Endothelial cell of hepatic sinusoid (primary cell): Measurements from ENCODE around the gene RIT2.

Experiments used
- in situ Hi-C: cut with HindIII; loops from 2 replicates; pipeline ENCODE4 v1.10.0; 2017; ENCODE audit warnings: low sequenced_read_pairs

Gene RIT2

DNA sequence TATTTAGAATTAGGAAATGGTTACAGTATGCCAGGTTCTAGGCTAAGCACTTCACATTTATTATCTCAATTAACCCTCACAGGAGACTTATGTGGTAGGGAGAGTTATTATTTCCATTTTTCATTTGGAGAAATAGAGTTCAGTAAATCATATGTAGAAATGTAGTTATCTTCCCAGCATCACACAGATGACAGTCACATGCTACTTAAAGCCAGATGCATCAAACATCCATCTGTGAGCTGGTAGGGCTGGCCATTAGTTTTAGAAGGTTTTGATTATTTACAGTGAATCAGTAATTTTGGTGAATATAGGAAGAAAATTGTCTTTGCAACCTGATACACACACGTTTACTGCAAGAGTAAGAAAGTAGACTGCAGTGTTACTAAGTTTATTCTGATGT lies 97.9 kb downstream of the RIT2 start:
- in situ Hi-C loops = no loop called here

DNA sequence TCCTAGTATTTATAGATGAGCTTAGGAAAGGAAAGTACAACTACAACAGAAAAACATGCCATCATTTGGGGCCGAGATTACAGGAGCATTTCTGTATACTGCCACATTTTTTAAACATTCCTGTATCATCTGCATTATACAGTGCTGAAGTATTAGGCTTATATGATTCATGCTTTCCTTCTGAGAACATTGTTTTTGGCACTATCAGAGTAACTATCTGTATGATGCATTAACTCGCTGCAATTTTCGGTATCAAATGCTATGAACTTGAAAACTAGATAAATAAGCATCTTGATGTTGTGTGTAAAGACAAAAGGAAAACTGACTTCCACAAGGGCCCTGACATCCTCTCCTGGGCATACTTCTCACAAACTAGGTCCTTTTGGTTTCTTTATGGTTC lies 102.0 kb downstream of the RIT2 start:
- in situ Hi-C loops = no loop called here

- in situ Hi-C loops = no loop called here
Measured at GRCh38 chr18:43012951-43013350, 102.5 kb downstream of the RIT2 start.

- in situ Hi-C loops = no loop called here
Measured at GRCh38 chr18:43010611-43011010, 104.9 kb downstream of the RIT2 start.

DNA sequence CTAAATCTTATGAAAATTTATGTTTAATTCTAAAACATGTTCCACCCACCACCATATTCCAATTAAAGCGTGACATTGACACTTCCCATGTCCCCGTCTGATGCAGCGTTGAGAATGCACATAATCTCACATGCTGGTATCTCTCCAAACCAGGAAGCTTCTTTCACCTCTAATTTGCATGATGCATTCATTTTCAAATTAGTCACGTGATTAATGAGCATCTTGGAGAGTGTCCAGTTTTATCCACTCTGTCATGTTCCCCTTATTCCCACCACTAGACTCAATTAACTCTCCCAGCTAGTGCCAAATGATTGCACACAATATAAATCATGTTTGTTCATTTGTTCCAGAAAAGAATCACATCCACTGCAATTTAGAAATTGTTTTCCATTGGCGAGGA lies 105.8 kb downstream of the RIT2 start:
- in situ Hi-C loops = no loop called here

GRCh38 chr18:43007365-43007764 lies 108.1 kb downstream of the RIT2 start:
- in situ Hi-C loops = no loop called here

- in situ Hi-C loops = no loop called here
Measured at GRCh38 chr18:43004421-43004820, 111.1 kb downstream of the RIT2 start.

DNA sequence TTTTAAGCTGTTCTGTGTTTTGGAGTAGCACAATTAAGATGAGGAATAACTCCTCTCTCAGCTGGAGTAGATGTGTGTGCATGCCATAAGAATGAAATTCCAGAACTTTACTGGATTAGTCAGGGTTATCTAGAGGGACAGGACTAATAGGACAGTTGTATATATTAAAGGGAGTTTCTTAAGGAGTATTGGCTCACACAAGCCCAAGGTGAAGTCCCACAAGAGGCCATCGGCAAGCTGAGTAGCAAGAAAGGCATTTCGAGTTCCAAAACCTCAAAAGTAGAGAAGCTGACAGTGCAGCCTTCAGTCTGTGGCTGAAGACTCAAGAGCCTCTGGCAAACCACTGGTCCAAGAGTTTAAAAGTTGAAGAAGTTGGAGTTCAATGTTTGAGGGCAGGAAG lies 113.7 kb downstream of the RIT2 start:
- in situ Hi-C loops = no loop called here

- in situ Hi-C loops = no loop called here
Measured at GRCh38 chr18:42996824-42997223, 118.7 kb downstream of the RIT2 start.

DNA sequence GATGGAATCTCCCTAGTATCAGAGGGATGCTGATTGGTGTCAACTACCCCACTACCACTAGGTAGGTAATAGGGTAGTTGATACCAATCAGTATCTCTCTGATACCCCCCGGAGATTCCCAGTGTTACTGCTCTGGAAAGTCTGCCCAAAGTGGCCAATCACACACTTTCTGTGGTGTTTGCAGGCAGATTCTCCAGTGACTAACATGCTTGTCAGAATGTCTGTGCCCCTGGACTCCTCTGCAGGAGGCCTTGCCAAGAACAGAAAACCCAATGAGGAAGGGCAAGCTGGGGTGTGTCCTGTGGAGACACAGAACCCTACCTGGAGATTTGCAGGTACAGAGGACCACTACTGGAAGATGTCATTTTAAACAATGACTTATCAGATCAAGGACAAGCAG lies 135.1 kb downstream of the RIT2 start:
- in situ Hi-C loops = no loop called here

GRCh38 chr18:42977982-42978637 lies 137.4 kb downstream of the RIT2 start:
- in situ Hi-C loops = no loop called here

- in situ Hi-C loops = no loop called here
Measured at GRCh38 chr18:42976869-42977590, 138.5 kb downstream of the RIT2 start.

DNA sequence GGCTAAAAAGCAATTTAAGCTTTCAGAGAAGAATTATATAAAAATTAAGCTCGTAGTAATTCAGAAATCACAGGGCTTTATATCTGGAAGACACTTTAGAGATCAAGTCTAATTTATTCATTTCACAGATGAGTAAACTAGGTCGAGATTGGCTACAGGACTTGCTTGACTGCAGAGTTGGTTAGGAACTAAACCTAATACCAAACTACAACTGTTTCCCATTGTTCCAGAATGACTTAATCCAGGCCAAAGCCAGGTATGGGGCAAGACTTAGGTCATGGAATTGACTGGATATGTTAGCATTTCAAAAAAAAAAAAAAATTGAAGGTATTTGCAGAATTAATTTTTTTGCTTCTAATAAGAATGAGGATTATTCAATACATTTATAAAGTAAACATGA lies 146.1 kb downstream of the RIT2 start:
- in situ Hi-C loops = no loop called here

- in situ Hi-C loops = no loop called here
Measured at GRCh38 chr18:42961298-42961697, 154.2 kb downstream of the RIT2 start.

GRCh38 chr18:42959528-42959927 lies 156.0 kb downstream of the RIT2 start:
- in situ Hi-C loops = no loop called here

DNA sequence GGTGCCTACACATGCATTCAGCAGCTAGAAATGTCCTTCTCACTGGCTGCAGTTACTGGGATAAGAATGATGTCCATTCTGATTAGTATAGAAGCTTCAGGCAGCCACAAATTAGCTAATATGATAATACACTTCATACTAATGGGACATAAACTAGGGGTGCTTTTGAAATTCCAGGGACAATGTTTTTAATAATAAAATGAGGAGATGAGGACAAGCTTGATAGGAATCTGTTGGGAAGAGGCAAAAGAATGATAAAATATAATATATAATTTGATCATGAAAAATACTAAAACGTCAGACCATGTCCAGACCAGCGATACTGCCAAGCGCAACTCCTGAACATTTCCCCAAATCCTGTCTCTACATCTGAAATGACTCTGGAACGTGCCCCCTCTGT lies 157.1 kb downstream of the RIT2 start:
- in situ Hi-C loops = no loop called here

GRCh38 chr18:42956287-42956686 lies 159.2 kb downstream of the RIT2 start:
- in situ Hi-C loops = no loop called here

DNA sequence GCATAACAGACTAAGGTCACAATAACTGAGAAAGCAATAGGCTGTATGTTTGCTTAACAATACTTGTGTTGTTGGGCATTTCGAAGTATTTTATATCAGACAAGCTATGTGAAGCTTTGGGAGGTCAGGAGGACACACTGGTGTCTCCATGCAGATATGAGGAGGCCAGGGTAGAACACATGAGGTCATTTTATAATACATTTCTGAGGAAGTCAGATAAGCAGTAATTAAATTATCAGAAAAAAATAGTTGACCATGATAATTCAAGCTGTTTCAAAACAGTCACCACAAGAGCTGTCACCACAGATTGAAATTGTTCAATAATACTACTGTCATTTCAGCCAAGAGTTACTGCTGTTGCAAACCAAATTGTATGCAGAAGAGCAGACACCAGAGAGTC lies 160.6 kb downstream of the RIT2 start:
- in situ Hi-C loops = no loop called here

DNA sequence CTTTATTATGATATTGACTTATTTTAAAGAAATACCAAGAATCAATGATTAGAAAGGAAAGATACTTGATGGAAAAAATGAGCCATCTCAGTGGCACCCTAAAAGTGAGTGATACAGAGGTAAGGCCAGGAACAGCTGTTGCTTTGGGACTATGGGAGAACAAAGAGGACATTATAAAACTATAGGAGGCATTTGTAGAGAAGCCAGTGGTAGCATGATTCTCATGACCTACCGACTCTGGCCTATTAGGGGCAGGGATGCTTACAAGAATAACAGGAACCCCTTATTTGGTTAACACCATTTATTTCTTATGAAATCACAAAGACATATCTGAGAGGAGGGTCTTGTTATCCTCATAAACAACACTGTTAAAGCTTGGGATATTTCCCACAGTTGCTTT lies 162.2 kb downstream of the RIT2 start:
- in situ Hi-C loops = no loop called here

- in situ Hi-C loops = no loop called here
Measured at GRCh38 chr18:42950732-42951131, 164.8 kb downstream of the RIT2 start.

DNA sequence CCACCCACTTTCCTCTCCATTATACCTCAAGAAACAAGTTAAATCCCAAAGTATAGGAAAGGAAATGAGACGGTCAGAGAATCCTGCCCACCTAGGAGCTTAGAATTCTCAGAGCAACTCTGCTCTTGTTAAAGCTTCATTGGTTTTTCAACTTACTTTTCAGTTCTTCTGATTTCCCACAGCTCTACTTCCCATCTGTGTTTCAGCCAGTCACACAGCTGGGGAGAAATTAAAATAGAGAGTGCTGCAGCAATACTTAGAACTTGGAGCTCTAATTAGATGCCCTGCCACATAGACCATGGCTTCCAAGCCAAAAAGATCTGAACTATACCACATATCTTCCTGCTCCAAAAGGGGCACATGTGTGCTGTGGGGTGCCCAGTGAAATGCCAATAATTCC lies 166.7 kb downstream of the RIT2 start:
- in situ Hi-C loops = no loop called here

- in situ Hi-C loops = no loop called here
Measured at GRCh38 chr18:42941860-42942259, 173.6 kb downstream of the RIT2 start.

GRCh38 chr18:42941021-42941420 lies 174.5 kb downstream of the RIT2 start:
- in situ Hi-C loops = no loop called here
